ENCODE measurements around the gene MYO7B.

Gene MYO7B

GRCh38 chr2:127637236-127637630 is 101.8 kb downstream of the MYO7B start:
- Histone ChIP-seq H3K27me3 (ENCODE audit: control insufficient read depth in 1 of 2, insufficient read depth in 1 of 2, low read length in 2 of 2) (no peaks in the 10 kb centered on the region), H3K4me2 (ENCODE audit: low read length, poor library complexity, severe bottlenecking) (no peak overlapping the region), H3K79me1 (replicated peaks; ENCODE audit: low read length, poor library complexity, severe bottlenecking) (no peaks in the 10 kb centered on the region), H2AFZ (ENCODE audit: low read depth, low read length) (no peak overlapping the region), H3K18ac (ENCODE audit: low read depth in 1 of 2, low read length in 2 of 2) (peak overlapping the region; percentile 81 to 85), H4K91ac (ENCODE audit: low read length) (peak overlapping the region; percentile 97), H4K8ac (ENCODE audit: low read length) (peak overlapping the region; percentile 90), H3K9me3 (ENCODE audit: control insufficient read depth, low read length) (no peaks in the 10 kb centered on the region), H3K4me3 (ENCODE audit: insufficient read depth in 1 of 2, low read depth in 1 of 2, low read length in 2 of 2) (no peak overlapping the region), H3K9ac (ENCODE audit: low read length) (peak overlapping the region; percentile 38), H3K4me1 (ENCODE audit: control insufficient read depth, insufficient read depth, low read depth, low read length) (peaks cover 35% of the 10 kb centered on the region), H3K14ac (ENCODE audit: low read length in 2 of 2) (peak overlapping the region in 1 of 2 experiments; percentile 90), H3K23ac (ENCODE audit: low read length in 2 of 2) (no peak overlapping the region), H3K4ac (ENCODE audit: low read depth in 1 of 2, low read length in 2 of 2) (peak overlapping the region; percentile 75 to 80), H3K27ac (ENCODE audit: low read length, poor library complexity, severe bottlenecking) (no peak overlapping the region), H2BK12ac (ENCODE audit: low read length in 2 of 2) (peak overlapping the region; percentile 85 to 93), H2BK15ac (ENCODE audit: low read depth, poor library complexity, severe bottlenecking) (peak overlapping the region; percentile 94), H2AK5ac (ENCODE audit: low read length, severe bottlenecking) (peak overlapping the region; percentile 97), H2BK5ac (ENCODE audit: low read depth, low read length, poor library complexity, severe bottlenecking) (peak overlapping the region; percentile 46), H2BK120ac (ENCODE audit: low read depth, low read length) (peak overlapping the region; percentile 94), H3K36me3 (ENCODE audit: control insufficient read depth in 1 of 2, insufficient read depth in 2 of 2, low read depth in 1 of 2, low read length in 2 of 2) (peaks cover 0 to 16% of the 10 kb centered on the region in 2 experiments)
- no peak for DNase-seq
- WGBS, result 71% methylated on average over 10 of the region's 13 CpGs

GRCh38 chr2:127637725-127638252 is 102.3 kb downstream of the MYO7B start:
- Histone ChIP-seq H4K8ac (ENCODE audit: low read length) (peak overlapping the region; percentile 96), H3K4me3 (ENCODE audit: insufficient read depth in 1 of 2, low read depth in 1 of 2, low read length in 2 of 2) (no peak overlapping the region), H3K27me3 (ENCODE audit: control insufficient read depth in 1 of 2, insufficient read depth in 1 of 2, low read length in 2 of 2) (no peaks in the 10 kb centered on the region), H2BK5ac (ENCODE audit: low read depth, low read length, poor library complexity, severe bottlenecking) (no peak overlapping the region), H2BK15ac (ENCODE audit: low read depth, poor library complexity, severe bottlenecking) (peak overlapping the region; percentile 92), H3K4me1 (ENCODE audit: control insufficient read depth, insufficient read depth, low read depth, low read length) (peaks cover 35% of the 10 kb centered on the region), H3K36me3 (ENCODE audit: control insufficient read depth in 1 of 2, insufficient read depth in 2 of 2, low read depth in 1 of 2, low read length in 2 of 2) (peaks cover 0 to 16% of the 10 kb centered on the region in 2 experiments), H3K18ac (ENCODE audit: low read depth in 1 of 2, low read length in 2 of 2) (peak overlapping the region; percentile 63 to 92), H3K79me1 (replicated peaks; ENCODE audit: low read length, poor library complexity, severe bottlenecking) (no peaks in the 10 kb centered on the region), H3K9me3 (ENCODE audit: control insufficient read depth, low read length) (no peaks in the 10 kb centered on the region), H2AK5ac (ENCODE audit: low read length, severe bottlenecking) (peak overlapping the region; percentile 97), H2BK120ac (ENCODE audit: low read depth, low read length) (peak overlapping the region; percentile 94), H3K4ac (ENCODE audit: low read depth in 1 of 2, low read length in 2 of 2) (peak overlapping the region; percentile 9 to 82), H2AFZ (ENCODE audit: low read depth, low read length) (peak overlapping the region; percentile 92), H2BK12ac (ENCODE audit: low read length in 2 of 2) (peak overlapping the region; percentile 72 to 83), H3K14ac (ENCODE audit: low read length in 2 of 2) (peak overlapping the region in 1 of 2 experiments; percentile 15), H3K27ac (ENCODE audit: low read length, poor library complexity, severe bottlenecking) (no peak overlapping the region), H4K91ac (ENCODE audit: low read length) (peak overlapping the region; percentile 99), H3K9ac (ENCODE audit: low read length) (peak overlapping the region; percentile 38), H3K4me2 (ENCODE audit: low read length, poor library complexity, severe bottlenecking) (no peak overlapping the region), H3K23ac (ENCODE audit: low read length in 2 of 2) (peak overlapping the region in 1 of 2 experiments; percentile 60)
- DNase-seq, result peak; percentile 82
- 15% methylated on average over 8 of the region's 8 CpGs for WGBS

GRCh38 chr2:127638361-127639110 is 103.1 kb downstream of the MYO7B start:
- peak overlapping the region; percentile 74 for H2BK120ac ChIP-seq (ENCODE audit: low read depth, low read length)
- H3K14ac ChIP-seq (ENCODE audit: low read length in 2 of 2), result no peak overlapping the region
- H3K4me1 ChIP-seq (ENCODE audit: control insufficient read depth, insufficient read depth, low read depth, low read length), result peaks cover 35% of the 10 kb centered on the region
- H3K27me3 ChIP-seq (ENCODE audit: control insufficient read depth in 1 of 2, insufficient read depth in 1 of 2, low read length in 2 of 2), result no peaks in the 10 kb centered on the region
- peak overlapping the region in 1 of 2 experiments; percentile 9 for H3K4ac ChIP-seq (ENCODE audit: low read depth in 1 of 2, low read length in 2 of 2)
- H4K8ac ChIP-seq (ENCODE audit: low read length), result peak overlapping the region; percentile 96
- peak overlapping the region; percentile 63 to 92 for H3K18ac ChIP-seq (ENCODE audit: low read depth in 1 of 2, low read length in 2 of 2)
- H3K27ac ChIP-seq (ENCODE audit: low read length, poor library complexity, severe bottlenecking), result no peak overlapping the region
- no peak overlapping the region for H2AFZ ChIP-seq (ENCODE audit: low read depth, low read length)
- peak overlapping the region; percentile 12 for H2BK15ac ChIP-seq (ENCODE audit: low read depth, poor library complexity, severe bottlenecking)
- H3K9ac ChIP-seq (ENCODE audit: low read length), result no peak overlapping the region
- WGBS, result 78% methylated on average over 17 of the region's 23 CpGs
- H2BK5ac ChIP-seq (ENCODE audit: low read depth, low read length, poor library complexity, severe bottlenecking), result no peak overlapping the region
- H4K91ac ChIP-seq (ENCODE audit: low read length), result peak overlapping the region; percentile 99
- no peak overlapping the region for H3K4me2 ChIP-seq (ENCODE audit: low read length, poor library complexity, severe bottlenecking)
- no peak overlapping the region for H3K4me3 ChIP-seq (ENCODE audit: insufficient read depth in 1 of 2, low read depth in 1 of 2, low read length in 2 of 2)
- H2BK12ac ChIP-seq (ENCODE audit: low read length in 2 of 2), result peak overlapping the region in 1 of 2 experiments; percentile 13
- peak; percentile 35 for DNase-seq
- peaks cover 0 to 16% of the 10 kb centered on the region in 2 experiments for H3K36me3 ChIP-seq (ENCODE audit: control insufficient read depth in 1 of 2, insufficient read depth in 2 of 2, low read depth in 1 of 2, low read length in 2 of 2)
- no peak overlapping the region for H3K23ac ChIP-seq (ENCODE audit: low read length in 2 of 2)
- no peaks in the 10 kb centered on the region for H3K79me1 ChIP-seq (replicated peaks; ENCODE audit: low read length, poor library complexity, severe bottlenecking)
- no peaks in the 10 kb centered on the region for H3K9me3 ChIP-seq (ENCODE audit: control insufficient read depth, low read length)
- H2AK5ac ChIP-seq (ENCODE audit: low read length, severe bottlenecking), result peak overlapping the region; percentile 7

- H3K9ac ChIP-seq (ENCODE audit: low read length), result no peak overlapping the region
- no peak overlapping the region for H2BK12ac ChIP-seq (ENCODE audit: low read length in 2 of 2)
- no peak overlapping the region for H2BK5ac ChIP-seq (ENCODE audit: low read depth, low read length, poor library complexity, severe bottlenecking)
- H3K79me1 ChIP-seq (replicated peaks; ENCODE audit: low read length, poor library complexity, severe bottlenecking), result no peaks in the 10 kb centered on the region
- no peak overlapping the region for H3K4me2 ChIP-seq (ENCODE audit: low read length, poor library complexity, severe bottlenecking)
- no peak overlapping the region for H2AFZ ChIP-seq (ENCODE audit: low read depth, low read length)
- no peak overlapping the region for H3K18ac ChIP-seq (ENCODE audit: low read depth in 1 of 2, low read length in 2 of 2)
- H3K27me3 ChIP-seq (ENCODE audit: control insufficient read depth in 1 of 2, insufficient read depth in 1 of 2, low read length in 2 of 2), result no peaks in the 10 kb centered on the region
- no peak overlapping the region for H3K23ac ChIP-seq (ENCODE audit: low read length in 2 of 2)
- H3K9me3 ChIP-seq (ENCODE audit: control insufficient read depth, low read length), result no peaks in the 10 kb centered on the region
- no peak overlapping the region for H4K8ac ChIP-seq (ENCODE audit: low read length)
- WGBS, result 93% methylated on average over 13 of the region's 13 CpGs
- no peak overlapping the region for H3K27ac ChIP-seq (ENCODE audit: low read length, poor library complexity, severe bottlenecking)
- peaks cover 0 to 16% of the 10 kb centered on the region in 2 experiments for H3K36me3 ChIP-seq (ENCODE audit: control insufficient read depth in 1 of 2, insufficient read depth in 2 of 2, low read depth in 1 of 2, low read length in 2 of 2)
- H2BK120ac ChIP-seq (ENCODE audit: low read depth, low read length), result no peak overlapping the region
- H3K14ac ChIP-seq (ENCODE audit: low read length in 2 of 2), result no peak overlapping the region
- no peak for DNase-seq
- H2BK15ac ChIP-seq (ENCODE audit: low read depth, poor library complexity, severe bottlenecking), result no peak overlapping the region
- no peak overlapping the region for H3K4ac ChIP-seq (ENCODE audit: low read depth in 1 of 2, low read length in 2 of 2)
- no peak overlapping the region for H2AK5ac ChIP-seq (ENCODE audit: low read length, severe bottlenecking)
- H3K4me1 ChIP-seq (ENCODE audit: control insufficient read depth, insufficient read depth, low read depth, low read length), result peaks cover 35% of the 10 kb centered on the region
- no peak overlapping the region for H3K4me3 ChIP-seq (ENCODE audit: insufficient read depth in 1 of 2, low read depth in 1 of 2, low read length in 2 of 2)
- H4K91ac ChIP-seq (ENCODE audit: low read length), result peak overlapping the region; percentile 99
These were observed 103.6 kb downstream of the MYO7B start for GRCh38 chr2:127639111-127639474.

Data from mesenchymal stem cell (in vitro differentiated cells and primary cell).